RPMI7951 (cell line): Measurements from ENCODE around the gene NNMT. TPM values are rescaled to one million over a fixed set of nuclear protein-coding genes. Genes with fewer than 3 reads are reported as not detected.

ENCODE experiments used
- DNase-seq: peaks from one replicate; pipeline ENCODE4 v3.0.0-alpha.2; 2012; ENCODE audit warnings: low read depth
- total RNA-seq: library from RNA; depleted of rRNA; stranded (reverse); fragments of >200 nt; shearing (Covaris generic); gene quantifications from 2 replicates; pipeline ENCODE4 v1.2.3, GENCODE V29; 2014; rRNA removed

NNMT gene
- total RNA-seq = 344 and 368 TPM in 2 replicates

DNA sequence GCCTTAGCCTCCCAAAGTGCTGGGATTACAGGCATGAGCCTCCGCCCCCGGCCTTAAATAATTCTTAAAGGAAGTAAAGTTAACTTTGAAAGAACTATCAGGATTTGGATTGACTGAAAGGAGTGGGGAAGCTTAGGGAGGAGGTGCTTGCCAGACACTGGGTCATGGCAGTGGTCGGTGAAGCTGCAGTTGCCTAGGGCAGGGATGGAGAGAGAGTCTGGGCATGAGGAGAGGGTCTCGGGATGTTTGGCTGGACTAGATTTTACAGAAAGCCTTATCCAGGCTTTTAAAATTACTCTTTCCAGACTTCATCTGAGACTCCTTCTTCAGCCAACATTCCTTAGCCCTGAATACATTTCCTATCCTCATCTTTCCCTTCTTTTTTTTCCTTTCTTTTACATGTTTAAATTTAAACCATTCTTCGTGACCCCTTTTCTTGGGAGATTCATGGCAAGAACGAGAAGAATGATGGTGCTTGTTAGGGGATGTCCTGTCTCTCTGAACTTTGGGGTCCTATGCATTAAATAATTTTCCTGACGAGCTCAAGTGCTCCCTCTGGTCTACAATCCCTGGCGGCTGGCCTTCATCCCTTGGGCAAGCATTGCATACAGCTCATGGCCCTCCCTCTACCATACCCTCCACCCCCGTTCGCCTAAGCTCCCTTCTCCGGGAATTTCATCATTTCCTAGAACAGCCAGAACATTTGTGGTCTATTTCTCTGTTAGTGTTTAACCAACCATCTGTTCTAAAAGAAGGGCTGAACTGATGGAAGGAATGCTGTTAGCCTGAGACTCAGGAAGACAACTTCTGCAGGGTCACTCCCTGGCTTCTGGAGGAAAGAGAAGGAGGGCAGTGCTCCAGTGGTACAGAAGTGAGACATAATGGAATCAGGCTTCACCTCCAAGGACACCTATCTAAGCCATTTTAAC lies at the start of gene NNMT:
Gene NNMT, plus strand, starts transcription at position 724 of the 929 bp plus-strand sequence. Its CDS starts 158 bp downstream, at position 882.
- peak; percentile 97 for DNase-seq

DNA sequence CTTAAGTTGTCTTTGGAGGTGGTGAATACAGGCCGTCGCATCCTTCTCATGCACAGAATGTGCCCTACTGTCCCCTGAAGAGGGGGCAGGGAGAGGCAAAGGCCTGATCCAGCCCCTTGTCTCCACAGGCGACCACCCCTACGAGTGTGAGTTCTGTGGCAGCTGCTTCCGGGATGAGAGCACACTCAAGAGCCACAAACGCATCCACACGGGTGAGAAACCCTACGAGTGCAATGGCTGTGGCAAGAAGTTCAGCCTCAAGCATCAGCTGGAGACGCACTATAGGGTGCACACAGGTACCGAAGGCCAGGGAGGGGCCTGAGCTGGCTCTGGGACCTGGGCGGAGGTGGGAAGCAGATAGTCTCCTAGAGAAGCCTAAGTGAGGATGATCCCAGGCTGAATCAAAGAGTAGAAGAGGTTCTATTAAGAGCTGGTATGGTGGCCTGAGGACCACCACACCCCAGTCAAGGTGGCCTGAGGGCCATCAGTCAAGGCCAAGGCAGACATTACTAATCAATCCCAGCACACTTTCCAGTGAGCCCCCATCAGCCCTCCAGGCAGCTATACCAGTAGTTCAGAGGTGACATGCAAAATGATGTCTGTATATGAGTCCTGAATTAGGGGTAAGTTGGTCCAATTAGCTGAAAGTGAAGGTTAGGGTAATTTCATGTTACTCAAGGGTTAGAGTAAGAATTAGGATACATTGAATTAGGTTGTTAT lies 49.0 kb upstream of the NNMT start:
- DNase-seq = no peak

DNA sequence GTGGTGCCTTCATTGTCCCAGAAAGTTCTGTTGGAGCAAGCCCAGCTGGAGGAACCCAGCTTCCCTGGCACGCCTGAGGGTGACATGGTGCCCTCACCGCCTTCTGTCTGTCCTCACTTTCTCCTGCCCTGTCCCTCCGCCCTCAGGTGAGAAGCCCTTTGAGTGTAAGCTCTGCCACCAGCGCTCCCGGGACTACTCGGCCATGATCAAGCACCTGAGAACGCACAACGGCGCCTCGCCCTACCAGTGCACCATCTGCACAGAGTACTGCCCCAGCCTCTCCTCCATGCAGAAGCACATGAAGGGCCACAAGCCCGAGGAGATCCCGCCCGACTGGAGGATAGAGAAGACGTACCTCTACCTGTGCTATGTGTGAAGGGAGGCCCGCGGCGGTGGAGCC lies 46.0 kb upstream of the NNMT start:
- no peak for DNase-seq

DNA sequence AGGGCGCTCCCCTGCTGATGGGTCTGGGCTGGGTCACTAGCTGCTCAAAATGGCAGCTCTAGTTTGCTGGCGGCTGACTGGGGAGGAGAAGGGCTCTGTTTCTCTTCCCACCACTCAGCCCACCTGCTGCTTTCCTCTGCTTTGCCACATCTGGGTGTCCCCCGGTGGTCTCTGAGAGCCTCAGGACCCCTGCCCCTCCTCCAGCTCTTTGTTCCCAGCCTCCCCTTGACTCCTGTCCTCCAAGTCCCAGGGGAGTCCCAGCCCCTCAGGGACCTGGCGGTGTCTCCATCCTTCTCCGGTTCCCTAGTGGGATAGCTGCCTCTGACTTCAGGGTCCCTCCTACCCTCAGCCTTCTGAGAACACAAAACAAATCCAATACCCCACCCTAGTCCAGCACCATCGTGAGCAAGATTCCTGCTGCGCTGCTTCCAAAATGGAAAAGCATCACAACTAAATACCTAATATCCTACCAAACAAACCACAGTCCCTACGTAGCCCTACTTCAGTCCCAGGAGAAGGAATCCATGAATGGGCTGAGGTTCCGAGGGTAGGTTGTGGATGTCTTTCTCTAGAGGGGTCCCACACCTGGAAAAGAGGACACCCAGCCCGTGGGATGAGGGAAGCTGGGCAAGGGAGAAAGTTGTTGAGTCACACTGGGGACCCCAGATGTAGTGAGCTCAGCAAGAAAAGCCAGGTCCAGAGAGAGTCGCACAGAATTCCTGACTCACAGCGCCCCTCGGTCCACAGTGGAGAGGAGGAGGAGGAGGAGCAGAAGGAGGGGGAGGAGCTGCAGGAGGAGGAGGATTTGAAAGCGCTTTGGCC lies 45.0 kb upstream of the NNMT start:
- DNase-seq = no peak

DNA sequence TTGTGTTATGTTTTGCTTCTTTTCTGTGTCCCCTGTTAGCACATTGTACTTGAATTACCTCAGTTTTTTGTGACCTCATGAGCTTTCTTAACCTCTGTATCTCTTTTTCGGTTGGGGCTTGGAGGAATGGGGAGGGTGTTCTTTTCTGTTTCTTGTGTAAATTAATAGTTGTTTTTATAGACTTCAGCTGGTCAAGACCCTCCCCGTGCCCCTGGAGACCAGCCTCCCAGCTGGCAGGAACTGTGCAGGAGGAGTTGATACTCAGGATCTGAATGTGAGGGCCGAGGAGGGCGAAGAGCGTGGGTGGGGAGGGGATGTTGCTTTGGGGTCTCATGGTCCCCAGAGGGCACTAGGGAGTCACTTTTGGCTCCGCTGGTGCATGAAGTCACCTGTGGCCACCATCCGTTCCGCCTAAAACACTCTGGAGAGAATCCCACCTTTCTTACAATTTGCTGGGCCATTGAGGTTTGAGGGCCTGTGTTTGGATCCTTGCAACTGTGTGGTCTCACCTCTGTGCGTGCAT lies 44.3 kb upstream of the NNMT start:
- no peak for DNase-seq

DNA sequence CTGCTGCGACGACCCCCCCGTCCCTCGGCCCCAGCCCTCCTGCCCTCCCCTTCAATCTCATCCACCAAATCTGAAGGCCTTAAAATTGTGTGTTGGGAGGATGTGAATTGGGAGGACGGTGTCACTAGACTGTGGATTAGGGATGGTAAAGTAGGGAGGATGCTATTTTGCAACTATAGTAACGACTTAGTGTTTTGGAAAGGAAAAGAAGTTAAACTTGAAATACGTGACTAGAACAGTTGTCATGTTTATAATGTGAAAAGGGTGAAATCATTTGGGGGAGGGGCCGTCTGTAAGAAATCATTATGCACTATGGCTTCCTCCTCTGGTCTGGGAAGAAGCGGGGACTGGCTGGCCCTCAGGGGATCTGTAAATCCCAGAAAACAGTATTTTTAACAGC lies 43.4 kb upstream of the NNMT start:
- DNase-seq = no peak

DNA sequence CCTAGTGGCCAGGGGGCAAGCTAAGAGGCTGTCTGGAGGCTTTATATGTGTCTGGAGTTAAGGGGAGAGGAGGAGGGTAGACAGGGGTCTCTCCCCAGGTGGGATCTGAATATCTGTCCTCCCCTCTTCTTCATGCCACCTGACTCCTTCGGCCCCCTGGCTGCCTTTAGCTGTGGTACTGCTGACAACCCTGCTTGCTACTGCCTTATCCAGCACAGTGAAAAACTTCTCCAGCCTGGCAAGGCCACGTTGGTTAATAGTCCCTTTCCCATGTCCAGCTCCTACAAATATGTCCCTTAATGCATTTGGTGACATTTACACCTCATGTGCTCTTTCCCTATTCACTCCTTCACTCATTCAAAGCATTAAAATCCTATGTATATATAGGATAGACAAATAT lies 42.4 kb upstream of the NNMT start:
- DNase-seq = no peak

DNA sequence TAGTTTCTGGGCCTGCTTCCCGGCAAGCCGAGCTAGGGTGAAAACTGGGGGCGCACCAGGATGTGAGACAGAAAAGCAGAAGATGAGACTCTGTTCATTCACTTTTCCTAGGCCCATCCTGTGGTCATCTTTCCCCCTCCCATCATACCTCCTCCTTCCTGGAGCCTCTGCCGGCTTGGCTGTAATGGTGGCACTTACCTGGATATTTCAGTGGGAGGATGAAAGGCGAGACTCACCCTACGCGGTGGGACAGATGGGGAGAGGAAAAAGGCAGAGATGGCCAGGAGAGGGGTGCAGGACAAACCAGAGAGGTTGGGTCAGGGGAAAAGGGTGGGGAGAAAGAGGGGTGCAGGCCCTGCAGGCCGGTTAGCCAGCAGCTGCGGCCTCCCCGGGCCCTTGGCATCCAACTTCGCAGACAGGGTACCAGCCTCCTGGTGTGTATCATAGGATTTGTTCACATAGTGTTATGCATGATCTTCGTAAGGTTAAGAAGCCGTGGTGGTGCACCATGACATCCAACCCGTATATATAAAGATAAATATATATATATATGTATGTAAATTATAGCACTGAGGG lies 41.5 kb upstream of the NNMT start:
- no peak for DNase-seq

DNA sequence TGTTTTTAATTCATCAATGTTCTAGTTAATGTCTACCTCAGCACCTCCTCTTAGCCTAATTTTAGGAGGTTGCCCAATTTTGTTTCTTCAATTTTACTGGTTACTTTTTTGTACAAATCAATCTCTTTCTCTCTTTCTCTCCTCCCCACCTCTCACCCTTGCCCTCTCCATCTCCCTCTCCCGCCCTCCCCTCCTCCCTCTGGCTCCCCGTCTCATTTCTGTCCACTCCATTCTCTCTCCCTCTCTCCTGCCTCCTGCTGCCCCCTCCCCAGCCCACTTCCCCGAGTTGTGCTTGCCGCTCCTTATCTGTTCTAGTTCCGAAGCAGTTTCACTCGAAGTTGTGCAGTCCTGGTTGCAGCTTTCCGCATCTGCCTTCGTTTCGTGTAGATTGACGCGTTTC lies 40.9 kb upstream of the NNMT start:
- DNase-seq = no peak

DNA sequence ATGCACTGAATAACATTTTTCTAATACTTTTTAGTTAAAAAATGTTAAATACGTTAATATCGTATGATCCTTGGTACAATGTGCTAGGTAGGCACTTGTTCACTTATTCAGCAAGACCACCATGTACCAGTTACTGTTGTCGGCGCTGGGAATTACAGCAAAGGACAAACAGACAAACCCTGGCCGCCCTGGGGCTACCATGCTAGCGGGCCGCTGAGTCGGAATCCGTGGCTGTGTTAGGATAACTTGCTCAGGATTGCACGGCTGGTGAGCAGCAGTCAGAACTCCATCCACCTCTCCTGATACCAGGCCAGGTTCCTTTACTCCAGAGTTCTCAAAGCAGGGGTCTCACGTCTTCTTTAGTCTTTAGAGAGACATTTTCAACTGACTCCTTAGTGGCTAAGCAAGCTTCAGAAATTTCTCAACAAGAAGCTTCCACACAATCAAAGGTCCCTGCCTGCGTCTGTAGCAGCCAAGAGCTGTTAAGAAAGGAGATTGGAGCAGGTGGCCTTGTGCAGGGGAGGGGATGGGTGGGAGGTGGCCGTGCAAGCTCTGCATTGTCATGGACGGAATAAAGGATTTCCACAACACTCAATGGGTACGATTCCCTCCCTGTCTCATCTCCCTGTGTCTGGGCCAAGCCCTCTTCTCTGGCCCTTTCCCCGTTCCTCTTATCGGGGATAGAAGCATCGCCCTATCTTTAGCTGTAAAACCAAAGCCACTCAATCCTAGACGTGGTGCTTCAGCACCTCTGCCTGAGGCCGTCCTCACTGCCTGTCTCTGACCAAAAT lies 39.8 kb upstream of the NNMT start:
- no peak for DNase-seq

DNA sequence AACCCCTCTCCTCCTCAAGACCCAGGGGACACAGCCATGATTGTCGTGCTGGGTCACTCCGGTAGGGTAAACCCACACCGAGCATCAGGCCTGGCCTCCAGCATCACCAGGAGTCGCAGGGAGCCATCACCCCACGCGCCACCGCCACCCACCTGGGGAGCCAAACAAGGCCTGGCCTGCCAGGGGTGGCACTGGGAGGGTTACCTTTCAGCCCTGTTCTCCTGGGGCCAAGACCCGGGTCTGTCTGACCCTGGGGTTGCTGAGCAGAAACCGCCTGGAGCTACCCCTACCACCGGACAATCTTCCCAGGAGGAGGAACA lies 39.3 kb upstream of the NNMT start:
- DNase-seq = no peak

DNA sequence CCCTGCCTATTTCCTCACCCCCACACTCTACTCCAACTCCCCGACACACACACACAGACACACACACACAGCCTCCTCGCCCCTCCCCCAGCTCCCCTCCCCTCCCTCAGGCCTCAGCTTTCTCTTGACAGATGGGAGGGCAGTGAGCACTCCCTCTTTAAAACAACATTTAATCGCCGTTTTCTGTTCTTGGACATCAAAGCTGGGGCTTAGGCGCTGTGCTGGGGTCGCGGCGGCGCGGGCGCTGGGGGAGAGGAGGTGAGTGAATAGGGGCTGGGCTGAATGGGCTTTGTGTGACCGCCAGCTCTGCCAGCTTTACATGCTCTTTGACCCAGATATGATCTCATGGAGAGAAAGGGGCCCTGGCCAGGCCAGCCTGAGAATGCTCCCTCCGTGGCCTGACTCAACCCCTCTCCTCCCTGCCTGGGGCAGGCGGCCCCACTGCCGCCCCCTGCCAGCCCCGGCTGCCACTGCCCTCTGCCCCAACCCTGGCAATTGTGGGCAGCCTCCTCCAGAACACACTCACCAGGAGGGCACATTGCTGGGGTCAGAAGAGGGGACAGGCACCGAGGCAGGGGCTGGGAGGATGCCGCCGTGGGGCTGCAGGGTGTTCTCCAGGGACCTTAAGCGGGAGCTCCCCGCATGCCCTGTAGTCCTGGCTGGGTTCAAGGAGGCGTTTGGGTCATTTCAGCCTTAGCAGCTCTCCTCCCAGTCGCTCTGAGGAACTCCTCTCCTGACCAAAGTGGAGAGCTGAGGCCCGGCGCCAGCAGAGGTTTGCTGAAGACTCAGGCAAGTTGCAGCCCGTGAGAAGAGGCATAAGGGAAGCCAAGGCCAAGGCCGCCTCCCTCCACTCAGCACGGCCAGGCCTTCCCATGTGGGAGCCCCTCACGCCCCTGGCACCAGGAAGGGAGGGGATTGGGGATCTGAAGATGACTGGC lies 38.3 kb upstream of the NNMT start:
- no peak for DNase-seq

DNA sequence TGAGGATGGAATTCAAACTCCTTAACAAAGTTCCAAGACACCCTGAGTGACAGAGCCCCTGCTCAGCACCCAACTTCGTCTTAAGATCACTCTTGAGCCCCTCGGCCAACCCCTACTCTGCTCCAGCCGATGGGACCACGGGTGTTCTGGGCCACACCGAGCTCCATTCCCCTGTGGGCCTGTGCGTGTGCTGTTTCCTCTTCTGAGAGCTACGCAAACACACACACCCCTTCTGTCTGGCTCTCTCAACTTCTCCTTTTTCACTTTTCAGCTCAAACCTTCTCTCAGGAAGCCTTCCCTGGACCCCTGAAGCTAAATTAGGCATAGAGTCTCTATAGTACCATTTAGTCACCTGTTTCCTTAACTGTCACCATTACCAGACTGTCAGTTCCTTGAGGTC lies 37.5 kb upstream of the NNMT start:
- no peak for DNase-seq

DNA sequence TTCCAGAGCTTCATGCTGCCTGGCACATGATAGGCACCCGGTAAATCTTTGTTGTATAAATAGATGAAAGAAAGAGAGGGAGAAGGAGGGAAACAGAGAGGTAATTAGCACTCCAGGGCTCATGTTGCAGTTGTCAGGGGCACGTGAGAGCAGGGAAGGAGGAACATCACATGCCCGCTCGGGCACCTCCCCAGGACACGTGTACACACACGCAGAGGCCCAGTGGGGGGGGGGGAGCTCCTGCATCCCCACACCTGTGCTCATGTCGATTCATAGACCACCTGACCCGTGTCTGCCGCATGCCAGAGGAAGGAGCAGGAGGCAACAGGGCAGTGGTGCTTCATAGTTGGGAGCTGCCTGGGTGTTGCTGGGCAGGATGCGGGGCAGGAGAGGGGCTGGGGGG lies 37.1 kb upstream of the NNMT start:
- no peak for DNase-seq

DNA sequence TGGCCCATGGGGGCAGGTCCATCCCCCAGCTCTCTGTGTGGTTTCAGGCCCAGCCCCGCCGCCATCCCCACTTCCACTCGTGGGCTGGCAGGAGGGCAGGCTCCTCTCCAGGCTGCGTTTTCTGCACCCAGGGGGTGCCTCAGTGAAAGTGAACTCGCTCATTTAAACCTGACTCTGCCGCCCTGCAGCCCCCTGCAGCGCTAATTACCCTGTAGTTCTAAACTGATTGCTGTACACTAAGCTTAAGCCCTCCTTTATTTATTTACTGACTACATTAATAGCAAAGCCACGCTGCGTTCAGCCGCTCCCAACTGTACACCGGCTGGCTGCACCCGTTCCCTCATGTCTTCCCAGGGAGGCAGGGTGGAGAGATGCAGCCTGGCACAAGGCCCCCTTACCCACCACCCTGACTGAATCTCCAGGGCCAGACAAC lies 36.6 kb upstream of the NNMT start:
- no peak for DNase-seq

DNA sequence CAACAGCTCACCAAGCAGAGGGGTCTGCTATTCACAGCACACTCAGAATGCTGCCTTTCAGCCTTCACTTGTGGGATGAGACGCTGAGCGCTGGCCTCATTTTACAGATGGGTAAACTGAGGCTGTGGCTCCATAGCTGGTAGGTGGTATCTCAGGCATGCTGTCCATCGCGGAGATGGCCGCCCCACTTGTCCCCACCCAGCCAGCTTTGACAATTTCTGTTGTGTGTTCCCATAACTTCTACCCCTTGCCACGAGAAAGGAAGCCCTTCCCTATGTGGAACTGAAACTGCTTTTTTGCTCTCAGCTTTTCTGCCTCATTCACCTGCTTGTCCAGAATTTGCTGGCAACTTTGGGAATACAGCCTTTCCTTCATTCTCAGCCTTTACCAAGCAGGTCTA lies 36.1 kb upstream of the NNMT start:
- no peak for DNase-seq

DNA sequence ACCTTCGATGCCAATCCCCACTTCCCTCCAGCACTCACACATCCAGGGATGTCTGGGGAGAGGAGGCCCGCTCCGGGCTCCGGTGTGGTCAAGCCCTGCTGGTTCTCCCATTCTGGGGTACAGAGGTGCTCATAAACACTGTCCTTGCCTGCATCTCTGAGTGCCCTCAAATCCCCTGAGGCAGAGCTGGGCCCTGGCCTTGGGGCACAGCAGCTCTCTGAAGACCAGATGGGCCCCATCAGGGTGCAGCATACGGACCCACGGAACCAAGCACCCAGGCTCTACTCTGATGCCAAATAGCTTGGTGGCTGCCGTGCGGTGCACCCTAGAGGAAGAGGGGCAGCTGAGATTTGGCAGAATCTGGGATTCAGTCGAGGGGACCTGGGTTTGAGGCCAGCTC lies 35.7 kb upstream of the NNMT start:
- no peak for DNase-seq

DNA sequence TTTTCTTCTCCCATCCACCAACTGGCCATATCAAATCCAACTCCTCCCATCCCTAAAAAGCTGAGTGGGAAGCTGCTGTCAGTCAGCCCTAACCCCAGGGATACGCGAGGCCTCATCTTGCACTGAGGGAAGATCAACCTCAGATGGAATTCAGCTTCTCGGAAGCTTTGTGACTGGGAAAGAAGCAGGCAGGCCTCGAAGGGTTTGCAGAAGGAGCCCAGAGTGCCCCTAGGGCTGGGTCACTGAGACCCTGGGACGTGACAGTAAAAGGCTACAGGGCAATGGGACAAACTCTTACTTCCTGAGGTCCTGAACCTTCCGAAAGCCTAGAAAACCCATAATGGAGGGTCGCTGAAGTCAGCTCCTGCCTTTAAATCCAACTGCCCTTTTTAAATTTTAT lies 34.4 kb upstream of the NNMT start:
- DNase-seq = no peak

DNA sequence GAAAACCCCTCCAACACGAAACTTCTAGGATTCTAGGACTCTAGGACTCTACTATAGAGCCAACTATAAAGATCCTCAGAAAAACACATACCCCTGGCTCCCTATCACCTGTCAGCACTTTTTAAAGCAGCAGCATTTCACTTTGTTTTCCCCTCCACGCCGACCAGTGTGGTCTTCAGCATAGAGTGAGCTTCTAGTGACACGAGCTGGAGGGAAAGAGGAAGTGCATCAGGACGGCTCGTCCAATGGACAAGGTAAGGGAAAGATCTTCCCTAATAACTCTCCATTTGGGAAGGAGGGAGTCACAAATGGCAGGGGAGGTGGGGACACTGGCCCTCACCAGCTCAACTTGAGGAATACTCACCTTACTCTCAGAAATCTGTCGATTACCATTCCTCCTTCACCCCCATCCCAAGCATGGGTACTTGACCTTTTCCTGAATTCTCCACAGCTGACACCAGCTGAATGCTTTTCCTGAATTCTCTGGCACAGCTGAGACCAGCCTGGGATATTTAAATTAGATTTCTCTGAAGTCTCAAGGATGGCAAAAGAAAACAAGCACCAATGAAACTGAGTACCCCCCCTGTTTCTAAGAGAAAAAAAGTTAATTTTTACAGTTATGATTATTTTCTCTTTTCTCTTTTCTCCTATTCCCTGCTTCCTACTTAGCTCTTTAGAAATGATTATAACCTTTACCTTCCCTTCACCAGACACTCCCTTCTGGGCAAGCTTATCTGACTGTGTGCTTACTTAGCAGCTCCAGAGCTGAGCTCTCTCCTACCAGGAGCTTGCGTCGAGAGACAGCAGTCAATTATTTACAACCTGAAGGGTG lies 33.3 kb upstream of the NNMT start:
- peak; percentile 47 for DNase-seq
